Measurements from ENCODE around the gene SLC27A5. TPM values are rescaled to one million over a fixed set of nuclear protein-coding genes. Genes with fewer than 3 reads are reported as not detected.

The SLC27A5 gene
- polyA plus RNA-seq, 1 donor, result 8.5 TPM

- Histone ChIP-seq H3K9me3 (ENCODE audit: control insufficient read depth, low read depth, low read length) (no peaks in the 10 kb centered on the region), H3K27me3 (ENCODE audit: control insufficient read depth, insufficient read depth, low read length) (peaks cover 8% of the 10 kb centered on the region), H3K36me3 (ENCODE audit: control insufficient read depth, insufficient read depth, low read length) (peaks cover 38% of the 10 kb centered on the region), H3K27ac (ENCODE audit: low read length) (peak overlapping the region; percentile 90), H3K4me3 (ENCODE audit: low read length) (peak overlapping the region; percentile 93), H3K4me1 (ENCODE audit: control insufficient read depth, insufficient read depth, low read length) (peaks cover 43% of the 10 kb centered on the region)
- no CpG with 5 or more reads among the region's 10 CpGs for WGBS (ENCODE audit: insufficient coverage, low lambda C conversion rate)
- DNase-seq, result no peak
These were observed 44.9 kb upstream of the SLC27A5 start for GRCh38 chr19:58556622-58557220.

GRCh38 chr19:58555920-58556621, 44.3 kb upstream of the SLC27A5 start:
- Histone ChIP-seq H3K36me3 (ENCODE audit: control insufficient read depth, insufficient read depth, low read length) (peaks cover 44% of the 10 kb centered on the region), H3K27ac (ENCODE audit: low read length) (no peak overlapping the region), H3K9me3 (ENCODE audit: control insufficient read depth, low read depth, low read length) (no peaks in the 10 kb centered on the region), H3K4me3 (ENCODE audit: low read length) (no peak overlapping the region), H3K4me1 (ENCODE audit: control insufficient read depth, insufficient read depth, low read length) (peaks cover 40% of the 10 kb centered on the region), H3K27me3 (ENCODE audit: control insufficient read depth, insufficient read depth, low read length) (peaks cover 2% of the 10 kb centered on the region)
- no peak for DNase-seq
- WGBS (ENCODE audit: insufficient coverage, low lambda C conversion rate), result no CpG with 5 or more reads among the region's 16 CpGs

- Histone ChIP-seq H3K4me3 (ENCODE audit: low read length) (peak overlapping the region; percentile 77), H3K27ac (ENCODE audit: low read length) (peak overlapping the region; percentile 91), H3K36me3 (ENCODE audit: control insufficient read depth, insufficient read depth, low read length) (peaks cover 51% of the 10 kb centered on the region), H3K27me3 (ENCODE audit: control insufficient read depth, insufficient read depth, low read length) (no peaks in the 10 kb centered on the region), H3K9me3 (ENCODE audit: control insufficient read depth, low read depth, low read length) (no peaks in the 10 kb centered on the region), H3K4me1 (ENCODE audit: control insufficient read depth, insufficient read depth, low read length) (peaks cover 40% of the 10 kb centered on the region)
- DNase-seq, result no peak
- WGBS (ENCODE audit: insufficient coverage, low lambda C conversion rate), result no CpG with 5 or more reads among the region's 4 CpGs
These were observed 43.6 kb upstream of the SLC27A5 start for GRCh38 chr19:58555369-58555885.

- Histone ChIP-seq H3K36me3 (ENCODE audit: control insufficient read depth, insufficient read depth, low read length) (peaks cover 58% of the 10 kb centered on the region), H3K27me3 (ENCODE audit: control insufficient read depth, insufficient read depth, low read length) (no peaks in the 10 kb centered on the region), H3K4me1 (ENCODE audit: control insufficient read depth, insufficient read depth, low read length) (peaks cover 33% of the 10 kb centered on the region), H3K9me3 (ENCODE audit: control insufficient read depth, low read depth, low read length) (no peaks in the 10 kb centered on the region), H3K4me3 (ENCODE audit: low read length) (peak within 1 kb of the TSS; percentile 77), H3K27ac (ENCODE audit: low read length) (peak within 1 kb of the TSS; percentile 91)
- WGBS (ENCODE audit: insufficient coverage, low lambda C conversion rate), result no CpG with 5 or more reads among the region's 69 CpGs
- DNase-seq, result peak; percentile 98
These were observed 42.9 kb upstream of the SLC27A5 start, which contains the start of gene CHMP2A for GRCh38 chr19:58554494-58555368. Gene CHMP2A, minus strand, starts transcription at chr19:58555105. Its CDS starts 893 bp downstream, at chr19:58554212.

- H3K36me3 ChIP-seq (ENCODE audit: control insufficient read depth, insufficient read depth, low read length), result peaks cover 65% of the 10 kb centered on the region
These were observed 42.2 kb upstream of the SLC27A5 start for GRCh38 chr19:58553799-58554493.

GRCh38 chr19:58552655-58553054, 40.9 kb upstream of the SLC27A5 start:
- no peak overlapping the region for H3K4me3 ChIP-seq (ENCODE audit: low read length)
- no peak for DNase-seq
- no peaks in the 10 kb centered on the region for H3K9me3 ChIP-seq (ENCODE audit: control insufficient read depth, low read depth, low read length)
- WGBS (ENCODE audit: insufficient coverage, low lambda C conversion rate), result 100% methylated on average over 2 of the region's 2 CpGs
- H3K27me3 ChIP-seq (ENCODE audit: control insufficient read depth, insufficient read depth, low read length), result no peaks in the 10 kb centered on the region
- H3K4me1 ChIP-seq (ENCODE audit: control insufficient read depth, insufficient read depth, low read length), result peaks cover 31% of the 10 kb centered on the region
- peaks cover 78% of the 10 kb centered on the region for H3K36me3 ChIP-seq (ENCODE audit: control insufficient read depth, insufficient read depth, low read length)
- H3K27ac ChIP-seq (ENCODE audit: low read length), result no peak overlapping the region

More at GRCh38 chr19:58553799-58554493, 42.2 kb upstream of the SLC27A5 start:
- Histone ChIP-seq H3K9me3 (ENCODE audit: control insufficient read depth, low read depth, low read length) (no peaks in the 10 kb centered on the region), H3K4me1 (ENCODE audit: control insufficient read depth, insufficient read depth, low read length) (peaks cover 31% of the 10 kb centered on the region), H3K27me3 (ENCODE audit: control insufficient read depth, insufficient read depth, low read length) (no peaks in the 10 kb centered on the region), H3K4me3 (ENCODE audit: low read length) (peak overlapping the region; percentile 77), H3K27ac (ENCODE audit: low read length) (peak overlapping the region; percentile 91)
- DNase-seq, result peak in 1 of 2 donors; percentile 36
- no CpG with 5 or more reads among the region's 18 CpGs for WGBS (ENCODE audit: insufficient coverage, low lambda C conversion rate)

GRCh38 chr19:58551577-58552471, 40.0 kb upstream of the SLC27A5 start:
- H3K4me3 ChIP-seq (ENCODE audit: low read length), result no peak overlapping the region
- peaks cover 80% of the 10 kb centered on the region for H3K36me3 ChIP-seq (ENCODE audit: control insufficient read depth, insufficient read depth, low read length)
- H3K9me3 ChIP-seq (ENCODE audit: control insufficient read depth, low read depth, low read length), result no peaks in the 10 kb centered on the region
- DNase-seq, result no peak
- peaks cover 32% of the 10 kb centered on the region for H3K4me1 ChIP-seq (ENCODE audit: control insufficient read depth, insufficient read depth, low read length)
- H3K27ac ChIP-seq (ENCODE audit: low read length), result no peak overlapping the region
- WGBS (ENCODE audit: insufficient coverage, low lambda C conversion rate), result 88% methylated on average over 1 of the region's 18 CpGs
- no peaks in the 10 kb centered on the region for H3K27me3 ChIP-seq (ENCODE audit: control insufficient read depth, insufficient read depth, low read length)

GRCh38 chr19:58551123-58551497, 39.3 kb upstream of the SLC27A5 start:
- WGBS (ENCODE audit: insufficient coverage, low lambda C conversion rate), result 50% methylated on average over 1 of the region's 1 CpG
- Histone ChIP-seq H3K9me3 (ENCODE audit: control insufficient read depth, low read depth, low read length) (no peaks in the 10 kb centered on the region), H3K4me3 (ENCODE audit: low read length) (no peak overlapping the region), H3K4me1 (ENCODE audit: control insufficient read depth, insufficient read depth, low read length) (peaks cover 32% of the 10 kb centered on the region), H3K36me3 (ENCODE audit: control insufficient read depth, insufficient read depth, low read length) (peaks cover 80% of the 10 kb centered on the region), H3K27me3 (ENCODE audit: control insufficient read depth, insufficient read depth, low read length) (no peaks in the 10 kb centered on the region), H3K27ac (ENCODE audit: low read length) (no peak overlapping the region)
- DNase-seq, result no peak

- Histone ChIP-seq H3K4me3 (ENCODE audit: low read length) (no peak overlapping the region), H3K27me3 (ENCODE audit: control insufficient read depth, insufficient read depth, low read length) (no peaks in the 10 kb centered on the region), H3K4me1 (ENCODE audit: control insufficient read depth, insufficient read depth, low read length) (peaks cover 30% of the 10 kb centered on the region), H3K36me3 (ENCODE audit: control insufficient read depth, insufficient read depth, low read length) (peaks cover 81% of the 10 kb centered on the region), H3K9me3 (ENCODE audit: control insufficient read depth, low read depth, low read length) (no peaks in the 10 kb centered on the region), H3K27ac (ENCODE audit: low read length) (no peak overlapping the region)
- no peak for DNase-seq
- no CpG with 5 or more reads among the region's 13 CpGs for WGBS (ENCODE audit: insufficient coverage, low lambda C conversion rate)
These were observed 38.8 kb upstream of the SLC27A5 start for GRCh38 chr19:58550362-58551122.

Data from large intestine (tissue), 3 donors.